ENCODE measurements around the gene MLLT3.

DNA sequence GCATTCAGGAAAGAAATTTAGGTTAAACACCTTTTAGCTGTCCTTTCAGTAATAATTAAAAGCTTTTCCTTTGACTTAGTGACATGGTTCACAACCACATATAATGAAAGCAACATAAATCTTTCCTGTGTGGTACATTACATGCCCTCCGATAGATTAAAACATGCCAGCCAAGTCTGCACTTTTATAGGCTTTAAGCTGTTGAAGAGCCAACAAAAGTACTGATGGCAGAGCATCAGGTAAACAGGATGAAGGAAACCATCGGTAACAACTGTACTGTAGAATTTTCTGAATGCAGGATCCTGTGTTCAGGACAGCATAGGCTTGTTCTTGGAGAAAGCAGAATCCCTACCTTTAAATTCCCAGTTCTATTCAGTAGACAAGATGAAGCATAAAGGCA lies 226.6 kb downstream of the MLLT3 start:
- TF ChIP-seq, protein P1, sequence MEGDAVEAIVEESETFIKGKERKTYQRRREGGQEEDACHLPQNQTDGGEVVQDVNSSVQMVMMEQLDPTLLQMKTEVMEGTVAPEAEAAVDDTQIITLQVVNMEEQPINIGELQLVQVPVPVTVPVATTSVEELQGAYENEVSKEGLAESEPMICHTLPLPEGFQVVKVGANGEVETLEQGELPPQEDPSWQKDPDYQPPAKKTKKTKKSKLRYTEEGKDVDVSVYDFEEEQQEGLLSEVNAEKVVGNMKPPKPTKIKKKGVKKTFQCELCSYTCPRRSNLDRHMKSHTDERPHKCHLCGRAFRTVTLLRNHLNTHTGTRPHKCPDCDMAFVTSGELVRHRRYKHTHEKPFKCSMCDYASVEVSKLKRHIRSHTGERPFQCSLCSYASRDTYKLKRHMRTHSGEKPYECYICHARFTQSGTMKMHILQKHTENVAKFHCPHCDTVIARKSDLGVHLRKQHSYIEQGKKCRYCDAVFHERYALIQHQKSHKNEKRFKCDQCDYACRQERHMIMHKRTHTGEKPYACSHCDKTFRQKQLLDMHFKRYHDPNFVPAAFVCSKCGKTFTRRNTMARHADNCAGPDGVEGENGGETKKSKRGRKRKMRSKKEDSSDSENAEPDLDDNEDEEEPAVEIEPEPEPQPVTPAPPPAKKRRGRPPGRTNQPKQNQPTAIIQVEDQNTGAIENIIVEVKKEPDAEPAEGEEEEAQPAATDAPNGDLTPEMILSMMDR (IDR thresholded peaks at IDR 0.05), result no peak
- TF ChIP-seq POLR2A (IDR thresholded peaks at IDR 0.05), result no peak

All from thyroid gland (tissue), 4 donors.